GM23338 (cell line): Measurements from ENCODE around the gene FTCD. TPM values are rescaled to one million over a fixed set of nuclear protein-coding genes. Genes with fewer than 3 reads are reported as not detected.

Experiments
- ATAC-seq: fragments of 200-7000 bp; cut with Tn5 transposase; 3 replicates; pipeline ENCODE4 v1.9.1; 2020
- DNase-seq: peaks from one replicate; pipeline ENCODE4 v3.0.0-alpha.2; 2015; ENCODE audit warnings: low spot score
- H2AFZ ChIP-seq: fragments of 200-600 bp; sonication (generic); 2 replicates; pipeline ENCODE4 v1.8.0; 2016; ENCODE audit warnings: antibody characterized with exemption, mild to moderate bottlenecking, moderate library complexity
- H3F3A ChIP-seq: fragments of 200-600 bp; sonication (generic); replicated peaks from 2 replicates; pipeline ENCODE4 v1.8.0; 2017; ENCODE audit warnings: antibody characterized with exemption, mixed run types, low read depth
- H3K27ac ChIP-seq: fragments of 200-600 bp; sonication (generic); 2 replicates; pipeline ENCODE4 v1.6.1; 2016; ENCODE audit warnings: low read depth
- H3K27me3 ChIP-seq: fragments of 200-600 bp; sonication (generic); 2 replicates; pipeline ENCODE4 v1.8.0; 2016; ENCODE audit warnings: mild to moderate bottlenecking, mixed run types, moderate library complexity; ENCODE audit not compliant: insufficient read depth
- H3K36me3 ChIP-seq: fragments of 200-600 bp; sonication (generic); 2 replicates; pipeline ENCODE4 v1.8.0; 2016; ENCODE audit warnings: mild to moderate bottlenecking; ENCODE audit not compliant: insufficient read depth
- H3K4me1 ChIP-seq: fragments of 200-600 bp; sonication (generic); 2 replicates; pipeline ENCODE4 v1.8.0; 2016; ENCODE audit warnings: mild to moderate bottlenecking, moderate library complexity; ENCODE audit not compliant: insufficient read depth
- H3K4me2 ChIP-seq: fragments of 200-600 bp; sonication (generic); 2 replicates; pipeline ENCODE4 v1.7.1; 2017; ENCODE audit warnings: mixed run types
- H3K4me3 ChIP-seq: fragments of 200-600 bp; sonication (generic); 2 replicates; pipeline ENCODE4 v1.6.1; 2016; ENCODE audit warnings: mixed run types
- H3K79me2 ChIP-seq: fragments of 200-600 bp; sonication (generic); replicated peaks from 2 replicates; pipeline ENCODE4 v1.8.0; 2017; ENCODE audit warnings: mild to moderate bottlenecking; ENCODE audit not compliant: insufficient read depth
- H3K9me2 ChIP-seq: fragments of 200-600 bp; sonication (generic); 2 replicates; pipeline ENCODE4 v1.8.0; 2017; ENCODE audit not compliant: insufficient read depth
- H4K20me1 ChIP-seq: fragments of 200-600 bp; sonication (generic); replicated peaks from 2 replicates; pipeline ENCODE4 v1.8.0; 2017; ENCODE audit warnings: mild to moderate bottlenecking; ENCODE audit not compliant: insufficient read depth
- H3K27ac Mint-ChIP-seq: 2 replicates; pipeline ENCODE4 v1.8.0; 2020; ENCODE audit warnings: inconsistent platforms, mild to moderate bottlenecking, moderate library complexity, mixed read lengths
- H3K27me3 Mint-ChIP-seq: 3 replicates; pipeline ENCODE4 v1.8.0; 2022; ENCODE audit warnings: low read depth, mild to moderate bottlenecking, moderate library complexity, mixed read lengths, inconsistent platforms; ENCODE audit not compliant: insufficient read depth, poor library complexity
- H3K36me3 Mint-ChIP-seq: 3 replicates; pipeline ENCODE4 v1.8.0; 2021; ENCODE audit warnings: low read depth, mild to moderate bottlenecking, inconsistent platforms, moderate library complexity, mixed read lengths
- H3K4me1 Mint-ChIP-seq: 3 replicates; pipeline ENCODE4 v1.8.0; 2020; ENCODE audit warnings: mild to moderate bottlenecking, inconsistent platforms, mixed read lengths
- H3K4me3 Mint-ChIP-seq: 3 replicates; pipeline ENCODE4 v1.8.0; 2021; ENCODE audit warnings: moderate library complexity, mild to moderate bottlenecking, inconsistent platforms, mixed read lengths
- H3K9me3 Mint-ChIP-seq: 3 replicates; pipeline ENCODE4 v1.8.0; 2020; ENCODE audit warnings: moderate library complexity, mild to moderate bottlenecking, inconsistent platforms, mixed read lengths
- CREB1 ChIP-seq: fragments of 250-450 bp; sonication (Bioruptor Pico); IDR thresholded peaks from 2 replicates; pipeline ENCODE4 v1.5.0; 2020; ENCODE audit warnings: low read depth, mild to moderate bottlenecking, moderate library complexity
- EZH2 ChIP-seq: fragments of 200-600 bp; sonication (generic); IDR thresholded peaks from one replicate; pipeline ENCODE4 v1.8.0; 2017; ENCODE audit warnings: antibody characterized with exemption, mild to moderate bottlenecking, low read depth; ENCODE audit not compliant: unreplicated experiment
- EZH2phosphoT487 ChIP-seq: fragments of 200-600 bp; sonication (generic); IDR thresholded peaks from one replicate; pipeline ENCODE4 v1.8.1; 2018; ENCODE audit warnings: antibody characterized with exemption; ENCODE audit not compliant: unreplicated experiment
- JUNB ChIP-seq: IDR thresholded peaks from one replicate; pipeline ENCODE4 v1.6.1; 2016; ENCODE audit warnings: antibody characterized with exemption; ENCODE audit not compliant: unreplicated experiment
- NANOG ChIP-seq: IDR thresholded peaks from 2 replicates; pipeline ENCODE4 v1.6.1; 2016; ENCODE audit warnings: antibody characterized with exemption, borderline replicate concordance
- POLR2AphosphoS5 ChIP-seq: IDR thresholded peaks from 2 replicates; pipeline ENCODE4 v1.6.1; 2016; ENCODE audit warnings: antibody characterized with exemption, low read depth
- STAT1 ChIP-seq: IDR thresholded peaks from one replicate; pipeline ENCODE4 v1.6.1; 2016; ENCODE audit warnings: antibody characterized with exemption; ENCODE audit not compliant: unreplicated experiment
- ZNF114 ChIP-seq: fragments of 250-450 bp; sonication (Bioruptor Pico); IDR thresholded peaks from 2 replicates; pipeline ENCODE4 v1.5.0; 2020; ENCODE audit warnings: mild to moderate bottlenecking, moderate library complexity
- ZNF331 ChIP-seq: fragments of 250-450 bp; sonication (Bioruptor Pico); IDR thresholded peaks from 2 replicates; pipeline ENCODE4 v1.5.0; 2020; ENCODE audit warnings: low read depth, mild to moderate bottlenecking, moderate library complexity
- polyA plus RNA-seq: library from polyadenylated mRNA; unstranded; fragments of >200 nt; fragmentation: Nextera tagmentation; extraction: Ambion mirVana; gene quantifications from 2 replicates; pipeline ENCODE4 v1.2.1, GENCODE V29; 2016
- total RNA-seq: library from RNA; depleted of rRNA; stranded (reverse); fragments of >200 nt; shearing (Covaris generic); gene quantifications from 2 replicates; pipeline ENCODE4 v1.2.3, GENCODE V29; 2014
- TF ChIP-seq, protein P1 (sequence below): IDR thresholded peaks from one replicate; pipeline ENCODE4 v1.6.1; 2018; ENCODE audit warnings: antibody characterized with exemption; ENCODE audit not compliant: unreplicated experiment
- TF ChIP-seq, protein P2 (sequence below): fragments of 250-450 bp; sonication (Bioruptor Pico); IDR thresholded peaks from 2 replicates; pipeline ENCODE4 v1.5.0; 2020; ENCODE audit warnings: mild to moderate bottlenecking, moderate library complexity
- TF ChIP-seq, protein P3 (sequence below): IDR thresholded peaks from 2 replicates; pipeline ENCODE4 v1.6.1; 2016; ENCODE audit warnings: antibody characterized with exemption
- TF ChIP-seq, protein P4 (sequence below), 2 experiments: fragments of 200-600 bp in 1 of 2; sonication (generic) in 1 of 2; conservative IDR thresholded peaks; 2 replicates each; pipeline versions ENCODE4 v1.5.1 to v1.6.1; 2016 to 2017; ENCODE audit warnings: antibody characterized with exemption in 2 of 2, low read depth in 2 of 2, mild to moderate bottlenecking in 2 of 2, moderate library complexity in 1 of 2

FTCD gene
- total and polyA plus RNA-seq, 2 experiments from 2014 or later = 0.90 to 2.3 TPM

GRCh38 chr21:46149205-46149901, 6.0 kb downstream of the FTCD start:
- Histone ChIP-seq H3K79me2 (no peaks in the 10 kb centered on the region), H3K4me3 (no peak overlapping the region), H3K36me3 (no peaks in the 10 kb centered on the region), H3K27ac (no peak overlapping the region), H3F3A (0 out of 2 replicates have a peak, but pooled peaks cover 7% of the 10 kb centered on the region), H2AFZ (no peak overlapping the region), H3K4me1 (no peaks in the 10 kb centered on the region; the same call in 1 of the 2 replicates), H3K9me2 (no peaks in the 10 kb centered on the region), H4K20me1 (no peaks in the 10 kb centered on the region), H3K27me3 (no peaks in the 10 kb centered on the region), H3K4me2 (no peak overlapping the region)
- TF ChIP-seq JUNB (no peak), POLR2AphosphoS5 (no peak), EZH2 (no peak), NANOG (no peak), STAT1 (no peak), CREB1 (CRISPR knock-in tag) (no peak), EZH2phosphoT487 (no peak), ZNF114 (no peak), ZNF331 (CRISPR knock-in tag) (no peak)
- TF ChIP-seq, protein P1, sequence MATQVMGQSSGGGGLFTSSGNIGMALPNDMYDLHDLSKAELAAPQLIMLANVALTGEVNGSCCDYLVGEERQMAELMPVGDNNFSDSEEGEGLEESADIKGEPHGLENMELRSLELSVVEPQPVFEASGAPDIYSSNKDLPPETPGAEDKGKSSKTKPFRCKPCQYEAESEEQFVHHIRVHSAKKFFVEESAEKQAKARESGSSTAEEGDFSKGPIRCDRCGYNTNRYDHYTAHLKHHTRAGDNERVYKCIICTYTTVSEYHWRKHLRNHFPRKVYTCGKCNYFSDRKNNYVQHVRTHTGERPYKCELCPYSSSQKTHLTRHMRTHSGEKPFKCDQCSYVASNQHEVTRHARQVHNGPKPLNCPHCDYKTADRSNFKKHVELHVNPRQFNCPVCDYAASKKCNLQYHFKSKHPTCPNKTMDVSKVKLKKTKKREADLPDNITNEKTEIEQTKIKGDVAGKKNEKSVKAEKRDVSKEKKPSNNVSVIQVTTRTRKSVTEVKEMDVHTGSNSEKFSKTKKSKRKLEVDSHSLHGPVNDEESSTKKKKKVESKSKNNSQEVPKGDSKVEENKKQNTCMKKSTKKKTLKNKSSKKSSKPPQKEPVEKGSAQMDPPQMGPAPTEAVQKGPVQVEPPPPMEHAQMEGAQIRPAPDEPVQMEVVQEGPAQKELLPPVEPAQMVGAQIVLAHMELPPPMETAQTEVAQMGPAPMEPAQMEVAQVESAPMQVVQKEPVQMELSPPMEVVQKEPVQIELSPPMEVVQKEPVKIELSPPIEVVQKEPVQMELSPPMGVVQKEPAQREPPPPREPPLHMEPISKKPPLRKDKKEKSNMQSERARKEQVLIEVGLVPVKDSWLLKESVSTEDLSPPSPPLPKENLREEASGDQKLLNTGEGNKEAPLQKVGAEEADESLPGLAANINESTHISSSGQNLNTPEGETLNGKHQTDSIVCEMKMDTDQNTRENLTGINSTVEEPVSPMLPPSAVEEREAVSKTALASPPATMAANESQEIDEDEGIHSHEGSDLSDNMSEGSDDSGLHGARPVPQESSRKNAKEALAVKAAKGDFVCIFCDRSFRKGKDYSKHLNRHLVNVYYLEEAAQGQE = no peak
- TF ChIP-seq, protein P2, sequence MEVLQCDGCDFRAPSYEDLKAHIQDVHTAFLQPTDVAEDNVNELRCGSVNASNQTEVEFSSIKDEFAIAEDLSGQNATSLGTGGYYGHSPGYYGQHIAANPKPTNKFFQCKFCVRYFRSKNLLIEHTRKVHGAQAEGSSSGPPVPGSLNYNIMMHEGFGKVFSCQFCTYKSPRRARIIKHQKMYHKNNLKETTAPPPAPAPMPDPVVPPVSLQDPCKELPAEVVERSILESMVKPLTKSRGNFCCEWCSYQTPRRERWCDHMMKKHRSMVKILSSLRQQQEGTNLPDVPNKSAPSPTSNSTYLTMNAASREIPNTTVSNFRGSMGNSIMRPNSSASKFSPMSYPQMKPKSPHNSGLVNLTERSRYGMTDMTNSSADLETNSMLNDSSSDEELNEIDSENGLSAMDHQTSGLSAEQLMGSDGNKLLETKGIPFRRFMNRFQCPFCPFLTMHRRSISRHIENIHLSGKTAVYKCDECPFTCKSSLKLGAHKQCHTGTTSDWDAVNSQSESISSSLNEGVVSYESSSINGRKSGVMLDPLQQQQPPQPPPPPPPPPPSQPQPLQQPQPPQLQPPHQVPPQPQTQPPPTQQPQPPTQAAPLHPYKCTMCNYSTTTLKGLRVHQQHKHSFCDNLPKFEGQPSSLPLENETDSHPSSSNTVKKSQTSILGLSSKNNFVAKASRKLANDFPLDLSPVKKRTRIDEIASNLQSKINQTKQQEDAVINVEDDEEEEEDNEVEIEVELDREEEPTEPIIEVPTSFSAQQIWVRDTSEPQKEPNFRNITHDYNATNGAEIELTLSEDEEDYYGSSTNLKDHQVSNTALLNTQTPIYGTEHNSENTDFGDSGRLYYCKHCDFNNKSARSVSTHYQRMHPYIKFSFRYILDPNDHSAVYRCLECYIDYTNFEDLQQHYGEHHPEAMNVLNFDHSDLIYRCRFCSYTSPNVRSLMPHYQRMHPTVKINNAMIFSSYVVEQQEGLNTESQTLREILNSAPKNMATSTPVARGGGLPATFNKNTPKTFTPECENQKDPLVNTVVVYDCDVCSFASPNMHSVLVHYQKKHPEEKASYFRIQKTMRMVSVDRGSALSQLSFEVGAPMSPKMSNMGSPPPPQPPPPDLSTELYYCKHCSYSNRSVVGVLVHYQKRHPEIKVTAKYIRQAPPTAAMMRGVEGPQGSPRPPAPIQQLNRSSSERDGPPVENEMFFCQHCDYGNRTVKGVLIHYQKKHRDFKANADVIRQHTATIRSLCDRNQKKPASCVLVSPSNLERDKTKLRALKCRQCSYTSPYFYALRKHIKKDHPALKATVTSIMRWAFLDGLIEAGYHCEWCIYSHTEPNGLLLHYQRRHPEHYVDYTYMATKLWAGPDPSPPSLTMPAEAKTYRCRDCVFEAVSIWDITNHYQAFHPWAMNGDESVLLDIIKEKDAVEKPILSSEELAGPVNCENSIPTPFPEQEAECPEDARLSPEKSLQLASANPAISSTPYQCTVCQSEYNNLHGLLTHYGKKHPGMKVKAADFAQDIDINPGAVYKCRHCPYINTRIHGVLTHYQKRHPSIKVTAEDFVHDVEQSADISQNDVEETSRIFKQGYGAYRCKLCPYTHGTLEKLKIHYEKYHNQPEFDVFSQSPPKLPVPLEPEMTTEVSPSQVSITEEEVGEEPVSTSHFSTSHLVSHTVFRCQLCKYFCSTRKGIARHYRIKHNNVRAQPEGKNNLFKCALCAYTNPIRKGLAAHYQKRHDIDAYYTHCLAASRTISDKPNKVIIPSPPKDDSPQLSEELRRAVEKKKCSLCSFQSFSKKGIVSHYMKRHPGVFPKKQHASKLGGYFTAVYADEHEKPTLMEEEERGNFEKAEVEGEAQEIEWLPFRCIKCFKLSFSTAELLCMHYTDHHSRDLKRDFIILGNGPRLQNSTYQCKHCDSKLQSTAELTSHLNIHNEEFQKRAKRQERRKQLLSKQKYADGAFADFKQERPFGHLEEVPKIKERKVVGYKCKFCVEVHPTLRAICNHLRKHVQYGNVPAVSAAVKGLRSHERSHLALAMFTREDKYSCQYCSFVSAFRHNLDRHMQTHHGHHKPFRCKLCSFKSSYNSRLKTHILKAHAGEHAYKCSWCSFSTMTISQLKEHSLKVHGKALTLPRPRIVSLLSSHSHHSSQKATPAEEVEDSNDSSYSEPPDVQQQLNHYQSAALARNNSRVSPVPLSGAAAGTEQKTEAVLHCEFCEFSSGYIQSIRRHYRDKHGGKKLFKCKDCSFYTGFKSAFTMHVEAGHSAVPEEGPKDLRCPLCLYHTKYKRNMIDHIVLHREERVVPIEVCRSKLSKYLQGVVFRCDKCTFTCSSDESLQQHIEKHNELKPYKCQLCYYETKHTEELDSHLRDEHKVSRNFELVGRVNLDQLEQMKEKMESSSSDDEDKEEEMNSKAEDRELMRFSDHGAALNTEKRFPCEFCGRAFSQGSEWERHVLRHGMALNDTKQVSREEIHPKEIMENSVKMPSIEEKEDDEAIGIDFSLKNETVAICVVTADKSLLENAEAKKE (CRISPR knock-in tag) = no peak
- TF ChIP-seq, protein P3, sequence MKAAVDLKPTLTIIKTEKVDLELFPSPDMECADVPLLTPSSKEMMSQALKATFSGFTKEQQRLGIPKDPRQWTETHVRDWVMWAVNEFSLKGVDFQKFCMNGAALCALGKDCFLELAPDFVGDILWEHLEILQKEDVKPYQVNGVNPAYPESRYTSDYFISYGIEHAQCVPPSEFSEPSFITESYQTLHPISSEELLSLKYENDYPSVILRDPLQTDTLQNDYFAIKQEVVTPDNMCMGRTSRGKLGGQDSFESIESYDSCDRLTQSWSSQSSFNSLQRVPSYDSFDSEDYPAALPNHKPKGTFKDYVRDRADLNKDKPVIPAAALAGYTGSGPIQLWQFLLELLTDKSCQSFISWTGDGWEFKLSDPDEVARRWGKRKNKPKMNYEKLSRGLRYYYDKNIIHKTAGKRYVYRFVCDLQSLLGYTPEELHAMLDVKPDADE = no peak
- TF ChIP-seq, protein P4, sequence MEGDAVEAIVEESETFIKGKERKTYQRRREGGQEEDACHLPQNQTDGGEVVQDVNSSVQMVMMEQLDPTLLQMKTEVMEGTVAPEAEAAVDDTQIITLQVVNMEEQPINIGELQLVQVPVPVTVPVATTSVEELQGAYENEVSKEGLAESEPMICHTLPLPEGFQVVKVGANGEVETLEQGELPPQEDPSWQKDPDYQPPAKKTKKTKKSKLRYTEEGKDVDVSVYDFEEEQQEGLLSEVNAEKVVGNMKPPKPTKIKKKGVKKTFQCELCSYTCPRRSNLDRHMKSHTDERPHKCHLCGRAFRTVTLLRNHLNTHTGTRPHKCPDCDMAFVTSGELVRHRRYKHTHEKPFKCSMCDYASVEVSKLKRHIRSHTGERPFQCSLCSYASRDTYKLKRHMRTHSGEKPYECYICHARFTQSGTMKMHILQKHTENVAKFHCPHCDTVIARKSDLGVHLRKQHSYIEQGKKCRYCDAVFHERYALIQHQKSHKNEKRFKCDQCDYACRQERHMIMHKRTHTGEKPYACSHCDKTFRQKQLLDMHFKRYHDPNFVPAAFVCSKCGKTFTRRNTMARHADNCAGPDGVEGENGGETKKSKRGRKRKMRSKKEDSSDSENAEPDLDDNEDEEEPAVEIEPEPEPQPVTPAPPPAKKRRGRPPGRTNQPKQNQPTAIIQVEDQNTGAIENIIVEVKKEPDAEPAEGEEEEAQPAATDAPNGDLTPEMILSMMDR (conservative IDR thresholded peaks at IDR 0.05; ENCODE audit: low read depth in 2 of 2) = no peak
- DNase-seq (no peak), ATAC-seq (no peak)
- peaks cover 6% of the 10 kb centered on the region for H3K27me3 Mint-ChIP-seq
- H3K36me3 Mint-ChIP-seq = peaks cover 6% of the 10 kb centered on the region
- H3K4me1 Mint-ChIP-seq = peaks cover 18% of the 10 kb centered on the region
- no peak overlapping the region; the same call in 2 of the 3 replicates for H3K4me3 Mint-ChIP-seq
- H3K9me3 Mint-ChIP-seq = peaks cover 4% of the 10 kb centered on the region; the same call in 2 of the 3 replicates
- no peak overlapping the region for H3K27ac Mint-ChIP-seq
